HCT116 (cell line): ENCODE measurements around the gene GNG2. TPM values are rescaled to one million over a fixed set of nuclear protein-coding genes. Genes with fewer than 3 reads are reported as not detected.

Source experiments
- ATAC-seq: fragments of 200-7000 bp; cut with Tn5 transposase; 2 replicates; pipeline ENCODE4 v1.9.1; 2020; ENCODE audit warnings: mild to moderate bottlenecking, moderate library complexity
- BruUV-seq: library from RNA; stranded (reverse); fragments of 400-500 nt; replicated peaks from 2 replicates; lab custom pipeline; 2021; lab: Mats Ljungman, UMichigan
- CTCF ChIA-PET: fragments of 300-600 bp; sonication (Branson Sonifier 250); formaldehyde crosslinking; loops from one replicate; lab custom pipeline; 2021; ENCODE audit warnings: antibody characterized with exemption; lab: Charles Lee
- POLR2A ChIA-PET: fragments of 300-600, 350-600 bp; sonication (Branson Sonifier 250); formaldehyde crosslinking; loops from one replicate; lab custom pipeline; 2021; ENCODE audit warnings: antibody characterized with exemption; lab: Charles Lee
- RAD21 ChIA-PET, 2 experiments: fragments of 300-600 bp; sonication (Branson Sonifier 250); formaldehyde crosslinking; loops; one replicate each; lab custom pipeline; 2023; ENCODE audit warnings: low total read pairs in 2 of 2; ENCODE audit not compliant: uncharacterized antibody in 2 of 2, unreplicated experiment in 2 of 2, low non-redundant PET in 1 of 2; lab: Charles Lee
- DNase-seq: peaks from one replicate; pipeline ENCODE4 v3.0.0-alpha.2; 2010; ENCODE audit warnings: low read depth, low spot score
- H2AFZ ChIP-seq: fragments of 200-600 bp; shearing (Covaris generic), sonication (generic); 2 replicates; pipeline ENCODE4 v1.6.1; 2017; ENCODE audit warnings: low read depth, mixed run types, mixed read lengths, antibody characterized with exemption, low read length; ENCODE audit not compliant: poor library complexity, severe bottlenecking
- H3K27ac ChIP-seq: 2 replicates; pipeline ENCODE4 v1.5.1; 2012; ENCODE audit warnings: low read depth, low read length
- H3K27me3 ChIP-seq: fragments of 200-600 bp; sonication (generic); 2 replicates; pipeline ENCODE4 v1.6.1; 2016; ENCODE audit warnings: mixed run types, low read length, mixed read lengths; ENCODE audit not compliant: insufficient read depth
- H3K36me3 ChIP-seq, 2 experiments: fragments of 200-500 bp in 1 of 2; fragments of 200-600 bp in 1 of 2; sonication (Bioruptor generic) in 1 of 2; sonication (generic) in 1 of 2; 2 replicates each; pipeline versions ENCODE4 v1.5.1 to v1.6.1; 2014 to 2016; ENCODE audit warnings: low read length in 2 of 2, inconsistent platforms in 1 of 2, mixed read lengths in 1 of 2, mixed run types in 1 of 2; ENCODE audit not compliant: insufficient read depth in 2 of 2, control insufficient read depth in 1 of 2
- H3K4me1 ChIP-seq, 2 experiments: fragments of 200-600 bp in 1 of 2; sonication (generic) in 1 of 2; 2 replicates each; pipeline versions ENCODE4 v1.5.1 to v1.6.1; 2012 to 2017; ENCODE audit warnings: low read length in 2 of 2, inconsistent platforms in 1 of 2, mild to moderate bottlenecking in 1 of 2, mixed read lengths in 1 of 2, mixed run types in 1 of 2, moderate library complexity in 1 of 2; ENCODE audit not compliant: insufficient read depth in 2 of 2, control insufficient read depth in 1 of 2
- H3K4me2 ChIP-seq: fragments of 200-600 bp; sonication (generic); 2 replicates; pipeline ENCODE4 v1.6.1; 2017; ENCODE audit warnings: mixed run types, low read length, mixed read lengths
- H3K4me3 ChIP-seq, 2 experiments: fragments of 200-600 bp in 1 of 2; sonication (generic) in 1 of 2; replicated peaks in 1 of 2; 2 replicates each; pipeline ENCODE4 v1.5.1; 2011 to 2016; ENCODE audit warnings: low read length in 2 of 2, control low read depth in 1 of 2, low read depth in 1 of 2, mild to moderate bottlenecking in 1 of 2, mixed read lengths in 1 of 2, mixed run types in 1 of 2
- H3K79me2 ChIP-seq: fragments of 200-600 bp; sonication (generic); 2 replicates; pipeline ENCODE4 v1.6.1; 2017; ENCODE audit warnings: mild to moderate bottlenecking, mixed run types, low read length, moderate library complexity, mixed read lengths; ENCODE audit not compliant: insufficient read depth
- H3K9ac ChIP-seq: fragments of 200-600 bp; sonication (generic); 2 replicates; pipeline ENCODE4 v1.6.1; 2016; ENCODE audit warnings: low read length, mixed read lengths
- H3K9me2 ChIP-seq: fragments of 200-600 bp; sonication (generic), shearing (Covaris generic); 2 replicates; pipeline ENCODE4 v1.6.1; 2017; ENCODE audit warnings: mixed run types, mild to moderate bottlenecking, moderate library complexity; ENCODE audit not compliant: insufficient read depth
- H3K9me3 ChIP-seq, 2 experiments: fragments of 200-500 bp in 1 of 2; fragments of 200-600 bp in 1 of 2; sonication (Bioruptor generic) in 1 of 2; sonication (generic) in 1 of 2; 2 replicates each; pipeline ENCODE4 v1.6.1; 2014 to 2017; ENCODE audit warnings: low read length in 2 of 2, mixed read lengths in 2 of 2, inconsistent platforms in 1 of 2, low read depth in 1 of 2, mild to moderate bottlenecking in 1 of 2, mixed run types in 1 of 2, moderate library complexity in 1 of 2; ENCODE audit not compliant: control insufficient read depth in 1 of 2, insufficient read depth in 1 of 2
- H4K20me1 ChIP-seq: fragments of 200-600 bp; sonication (generic), shearing (Covaris generic); 2 replicates; pipeline ENCODE4 v1.6.1; 2017; ENCODE audit warnings: mixed run types, mild to moderate bottlenecking, moderate library complexity; ENCODE audit not compliant: insufficient read depth
- ELF1 ChIP-seq: IDR thresholded peaks from 2 replicates; pipeline ENCODE4 v1.6.1; 2012; ENCODE audit warnings: low read depth, borderline replicate concordance
- EZH2 ChIP-seq: fragments of 200-600 bp; sonication (generic); IDR thresholded peaks from 2 replicates; pipeline ENCODE4 v1.6.1; 2017; ENCODE audit warnings: antibody characterized with exemption, mixed run types
- EZH2phosphoT487 ChIP-seq: fragments of 200-600 bp; IDR thresholded peaks from 2 replicates; pipeline ENCODE4 v1.6.1; 2018; ENCODE audit warnings: antibody characterized with exemption, borderline replicate concordance
- FOSL1 ChIP-seq: IDR thresholded peaks from 2 replicates; pipeline ENCODE4 v1.6.1; 2012; ENCODE audit warnings: low read depth
- SP1 ChIP-seq: IDR thresholded peaks from 2 replicates; pipeline ENCODE4 v1.6.1; 2012; ENCODE audit warnings: low read depth
- SRF ChIP-seq: IDR thresholded peaks from 2 replicates; pipeline ENCODE4 v1.6.1; 2012; ENCODE audit warnings: low read depth
- YY1 ChIP-seq: IDR thresholded peaks from 2 replicates; pipeline ENCODE4 v1.6.1; 2011; ENCODE audit warnings: low read length, low read depth, moderate library complexity, mild to moderate bottlenecking; ENCODE audit not compliant: insufficient replicate concordance; ENCODE audit errors: extremely low read depth
- ZNF274 ChIP-seq: fragments of 200-500 bp; sonication (Bioruptor generic); IDR thresholded peaks from 2 replicates; pipeline ENCODE4 v1.6.1; 2014; ENCODE audit warnings: mild to moderate bottlenecking, low read depth, low read length, inconsistent platforms
- intact Hi-C: fragments of 100-400 bp; cut with micrococcal nuclease; formaldehyde crosslinking; loops from 2 replicates; pipeline ENCODE4 v1.10.0; 2022
- total RNA-seq: library from RNA; stranded (reverse); gene quantifications from one replicate; pipeline ENCODE4 v1.2.1, GENCODE V29; 2021; ENCODE audit not compliant: unreplicated experiment
- TF ChIP-seq, protein P1 (sequence below): IDR thresholded peaks from 2 replicates; pipeline ENCODE4 v1.6.1; 2011; ENCODE audit warnings: mild to moderate bottlenecking, low read length, moderate library complexity; ENCODE audit not compliant: insufficient replicate concordance; ENCODE audit errors: extremely low read depth
- TF ChIP-seq, protein P2 (sequence below): IDR thresholded peaks from 2 replicates; pipeline ENCODE4 v1.6.1; 2012; ENCODE audit warnings: low read depth
- TF ChIP-seq, protein P3 (sequence below): IDR thresholded peaks from 2 replicates; pipeline ENCODE4 v1.6.1; 2012

The GNG2 gene
- total RNA-seq, 1 experiment from 2014 or later, result 0.74 TPM

DNA sequence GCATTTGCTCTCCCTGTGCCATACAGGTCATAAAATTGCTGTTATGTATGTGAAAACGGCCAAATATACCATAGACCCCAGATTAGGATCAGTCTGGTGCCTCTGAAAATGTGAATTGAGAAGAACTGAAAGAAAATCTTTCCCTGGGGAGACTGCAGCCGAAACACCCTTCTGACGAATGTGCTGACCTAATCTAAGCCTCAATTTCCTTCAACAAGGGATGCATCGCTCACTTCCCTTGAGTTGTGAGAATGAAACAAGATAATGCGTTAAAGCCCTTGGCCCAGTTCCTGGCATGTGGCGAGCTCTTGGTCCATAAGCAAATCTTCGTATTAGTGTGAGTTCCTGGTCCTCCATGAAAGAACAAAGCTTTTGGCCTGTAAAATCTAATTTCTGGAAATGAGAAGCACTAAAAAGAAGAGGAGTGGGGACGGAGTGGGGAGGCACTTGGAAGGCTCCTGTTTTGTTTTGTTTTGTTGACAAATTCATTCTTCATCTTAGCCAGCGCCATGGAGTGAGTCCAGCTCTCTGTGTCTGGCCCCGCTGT is 79.4 kb downstream of the GNG2 start:
- Histone ChIP-seq H4K20me1 (no peaks in the 10 kb centered on the region), H3K4me2 (no peak overlapping the region), H3K4me3 (no peak overlapping the region), H3K79me2 (no peaks in the 10 kb centered on the region), H3K9ac (no peak overlapping the region), H3K4me1 (no peaks in the 10 kb centered on the region), H3K27me3 (no peaks in the 10 kb centered on the region), H3K9me3 (no peaks in the 10 kb centered on the region), H2AFZ (no peak overlapping the region), H3K27ac (no peak overlapping the region), H3K9me2 (no peaks in the 10 kb centered on the region), H3K36me3 (no peaks in the 10 kb centered on the region)
- ChIA-PET CTCF (no interaction called here), RAD21 (no interaction called here), POLR2A (no interaction called here)
- intact Hi-C loops, result no loop called here
- TF ChIP-seq EZH2phosphoT487, result no peak
- TF ChIP-seq, protein P1, sequence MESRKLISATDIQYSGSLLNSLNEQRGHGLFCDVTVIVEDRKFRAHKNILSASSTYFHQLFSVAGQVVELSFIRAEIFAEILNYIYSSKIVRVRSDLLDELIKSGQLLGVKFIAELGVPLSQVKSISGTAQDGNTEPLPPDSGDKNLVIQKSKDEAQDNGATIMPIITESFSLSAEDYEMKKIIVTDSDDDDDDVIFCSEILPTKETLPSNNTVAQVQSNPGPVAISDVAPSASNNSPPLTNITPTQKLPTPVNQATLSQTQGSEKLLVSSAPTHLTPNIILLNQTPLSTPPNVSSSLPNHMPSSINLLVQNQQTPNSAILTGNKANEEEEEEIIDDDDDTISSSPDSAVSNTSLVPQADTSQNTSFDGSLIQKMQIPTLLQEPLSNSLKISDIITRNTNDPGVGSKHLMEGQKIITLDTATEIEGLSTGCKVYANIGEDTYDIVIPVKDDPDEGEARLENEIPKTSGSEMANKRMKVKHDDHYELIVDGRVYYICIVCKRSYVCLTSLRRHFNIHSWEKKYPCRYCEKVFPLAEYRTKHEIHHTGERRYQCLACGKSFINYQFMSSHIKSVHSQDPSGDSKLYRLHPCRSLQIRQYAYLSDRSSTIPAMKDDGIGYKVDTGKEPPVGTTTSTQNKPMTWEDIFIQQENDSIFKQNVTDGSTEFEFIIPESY, result no peak
- no TSS peak for BruUV-seq
- no peak for DNase-seq
- no peak for ATAC-seq

DNA sequence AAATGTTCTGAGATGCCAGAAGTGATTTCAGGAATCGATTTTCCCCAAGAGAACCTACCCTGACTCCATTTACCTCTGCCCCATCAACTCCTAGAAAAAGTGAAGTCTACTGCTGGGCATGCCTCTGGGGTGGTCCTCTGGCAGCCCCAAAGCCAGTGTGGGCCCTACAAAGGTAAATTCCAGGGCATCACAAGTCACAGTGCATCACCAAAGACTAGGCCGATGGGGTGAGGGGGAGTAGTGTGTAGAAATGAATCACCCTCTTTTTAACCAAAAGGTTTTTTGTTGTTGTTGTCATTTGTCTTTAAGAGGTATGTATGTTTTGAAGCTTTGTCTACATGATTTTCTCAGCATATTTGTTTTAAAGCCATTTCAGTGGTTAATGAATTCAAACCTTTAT is 82.6 kb downstream of the GNG2 start:
- H3K79me2 ChIP-seq, result no peaks in the 10 kb centered on the region
- ChIA-PET RAD21 (no interaction called here), CTCF (no interaction called here), POLR2A (no interaction called here)
- DNase-seq (no peak), ATAC-seq (no peak)
- no peaks in the 10 kb centered on the region for H3K27me3 ChIP-seq
- H3K27ac ChIP-seq, result no peak overlapping the region
- H3K4me1 ChIP-seq, result no peaks in the 10 kb centered on the region
- no peaks in the 10 kb centered on the region for H3K9me3 ChIP-seq
- no peaks in the 10 kb centered on the region for H3K9me2 ChIP-seq
- H3K4me3 ChIP-seq, result no peak overlapping the region
- H3K9ac ChIP-seq, result no peak overlapping the region
- no peak overlapping the region for H2AFZ ChIP-seq
- H3K4me2 ChIP-seq, result no peak overlapping the region
- intact Hi-C loops, result no loop called here
- no TSS peak for BruUV-seq
- no peaks in the 10 kb centered on the region for H4K20me1 ChIP-seq
- H3K36me3 ChIP-seq, result no peaks in the 10 kb centered on the region
- TF ChIP-seq, protein P2, sequence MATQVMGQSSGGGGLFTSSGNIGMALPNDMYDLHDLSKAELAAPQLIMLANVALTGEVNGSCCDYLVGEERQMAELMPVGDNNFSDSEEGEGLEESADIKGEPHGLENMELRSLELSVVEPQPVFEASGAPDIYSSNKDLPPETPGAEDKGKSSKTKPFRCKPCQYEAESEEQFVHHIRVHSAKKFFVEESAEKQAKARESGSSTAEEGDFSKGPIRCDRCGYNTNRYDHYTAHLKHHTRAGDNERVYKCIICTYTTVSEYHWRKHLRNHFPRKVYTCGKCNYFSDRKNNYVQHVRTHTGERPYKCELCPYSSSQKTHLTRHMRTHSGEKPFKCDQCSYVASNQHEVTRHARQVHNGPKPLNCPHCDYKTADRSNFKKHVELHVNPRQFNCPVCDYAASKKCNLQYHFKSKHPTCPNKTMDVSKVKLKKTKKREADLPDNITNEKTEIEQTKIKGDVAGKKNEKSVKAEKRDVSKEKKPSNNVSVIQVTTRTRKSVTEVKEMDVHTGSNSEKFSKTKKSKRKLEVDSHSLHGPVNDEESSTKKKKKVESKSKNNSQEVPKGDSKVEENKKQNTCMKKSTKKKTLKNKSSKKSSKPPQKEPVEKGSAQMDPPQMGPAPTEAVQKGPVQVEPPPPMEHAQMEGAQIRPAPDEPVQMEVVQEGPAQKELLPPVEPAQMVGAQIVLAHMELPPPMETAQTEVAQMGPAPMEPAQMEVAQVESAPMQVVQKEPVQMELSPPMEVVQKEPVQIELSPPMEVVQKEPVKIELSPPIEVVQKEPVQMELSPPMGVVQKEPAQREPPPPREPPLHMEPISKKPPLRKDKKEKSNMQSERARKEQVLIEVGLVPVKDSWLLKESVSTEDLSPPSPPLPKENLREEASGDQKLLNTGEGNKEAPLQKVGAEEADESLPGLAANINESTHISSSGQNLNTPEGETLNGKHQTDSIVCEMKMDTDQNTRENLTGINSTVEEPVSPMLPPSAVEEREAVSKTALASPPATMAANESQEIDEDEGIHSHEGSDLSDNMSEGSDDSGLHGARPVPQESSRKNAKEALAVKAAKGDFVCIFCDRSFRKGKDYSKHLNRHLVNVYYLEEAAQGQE, result no peak
- TF ChIP-seq, protein P1, result no peak
- TF ChIP-seq EZH2 (no peak), ZNF274 (no peak), FOSL1 (no peak), EZH2phosphoT487 (no peak), SRF (no peak), SP1 (no peak), ELF1 (no peak), YY1 (no peak)
- TF ChIP-seq, protein P3, sequence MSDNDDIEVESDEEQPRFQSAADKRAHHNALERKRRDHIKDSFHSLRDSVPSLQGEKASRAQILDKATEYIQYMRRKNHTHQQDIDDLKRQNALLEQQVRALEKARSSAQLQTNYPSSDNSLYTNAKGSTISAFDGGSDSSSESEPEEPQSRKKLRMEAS, result no peak
